H4 (cell line): ENCODE data around the gene SART3. TPM values are rescaled to one million over a fixed set of nuclear protein-coding genes. Genes with fewer than 3 reads are reported as not detected.
A peak's percentile ranks its signal among the peaks of the same experiment; 100 is the strongest.
"Not testable (repeated sequence)": the region's sequence is repeated elsewhere in the genome, so short reads cannot be mapped to it uniquely, and the experiment has no call there.

ENCODE experiments used
- DNase-seq: peaks from one replicate; pipeline ENCODE4 v3.0.0-alpha.2; 2015; ENCODE audit warnings: low spot score
- total RNA-seq: library from RNA; depleted of rRNA; stranded (reverse); fragments of >200 nt; shearing (Covaris generic); gene quantifications from 2 replicates; pipeline ENCODE4 v1.2.3, GENCODE V29; 2014

Gene SART3
- total RNA-seq, 1 experiment from 2014 or later: 44.8 TPM

GRCh38 chr12:108563136-108563803 lies 2.3 kb upstream of the SART3 start:
- DNase-seq: peak; percentile 87

- peak; percentile 94 for DNase-seq
Observed at GRCh38 chr12:108562348-108563135, 1.6 kb upstream of the SART3 start, which contains the start of gene ISCU. ISCU (plus strand) TSS chr12:108562596; CDS start chr12:108562623, 27 bp downstream.

- no peak for DNase-seq
Observed at GRCh38 chr12:108561852-108562347, 927 bp upstream of the SART3 start.

GRCh38 chr12:108560321-108560721 lies 652 bp downstream of the SART3 start:
- DNase-seq: no peak

- DNase-seq: no peak
Observed at GRCh38 chr12:108559748-108560147, 1.2 kb downstream of the SART3 start.

GRCh38 chr12:108559007-108559655 lies 1.8 kb downstream of the SART3 start:
- no peak for DNase-seq

- not testable (repeated sequence) for DNase-seq
Observed at GRCh38 chr12:108555383-108555782, 5.6 kb downstream of the SART3 start.

- DNase-seq: no peak
Observed at GRCh38 chr12:108553799-108554198, 7.2 kb downstream of the SART3 start.

- no peak for DNase-seq
Observed at GRCh38 chr12:108551535-108551934, 9.4 kb downstream of the SART3 start.

- no peak for DNase-seq
Observed at GRCh38 chr12:108548954-108549521, 11.9 kb downstream of the SART3 start.

- DNase-seq: no peak
Observed at GRCh38 chr12:108547686-108548085, 13.3 kb downstream of the SART3 start.

- DNase-seq: no peak
Observed at GRCh38 chr12:108543652-108544051, 17.3 kb downstream of the SART3 start.

GRCh38 chr12:108542320-108542719 lies 18.7 kb downstream of the SART3 start:
- no peak for DNase-seq

GRCh38 chr12:108538616-108539195 lies 22.3 kb downstream of the SART3 start:
- DNase-seq: no peak

GRCh38 chr12:108538146-108538545 lies 22.8 kb downstream of the SART3 start:
- DNase-seq: no peak

- DNase-seq: no peak
Observed at GRCh38 chr12:108531929-108532848, 28.8 kb downstream of the SART3 start.

GRCh38 chr12:108530161-108530560 lies 30.8 kb downstream of the SART3 start:
- DNase-seq: no peak

- no peak for DNase-seq
Observed at GRCh38 chr12:108527166-108527496, 33.8 kb downstream of the SART3 start.

GRCh38 chr12:108526482-108527165 lies 34.3 kb downstream of the SART3 start:
- DNase-seq: no peak

GRCh38 chr12:108525681-108526080 lies 35.3 kb downstream of the SART3 start:
- DNase-seq: no peak
